ENCODE data around the gene ABHD14A. TPM values are rescaled to one million over a fixed set of nuclear protein-coding genes. Genes with fewer than 3 reads are reported as not detected.

Gene ABHD14A
- total and polyA plus RNA-seq, 9 donors = 5.1 to 36.1 (median 27.4) TPM

DNA sequence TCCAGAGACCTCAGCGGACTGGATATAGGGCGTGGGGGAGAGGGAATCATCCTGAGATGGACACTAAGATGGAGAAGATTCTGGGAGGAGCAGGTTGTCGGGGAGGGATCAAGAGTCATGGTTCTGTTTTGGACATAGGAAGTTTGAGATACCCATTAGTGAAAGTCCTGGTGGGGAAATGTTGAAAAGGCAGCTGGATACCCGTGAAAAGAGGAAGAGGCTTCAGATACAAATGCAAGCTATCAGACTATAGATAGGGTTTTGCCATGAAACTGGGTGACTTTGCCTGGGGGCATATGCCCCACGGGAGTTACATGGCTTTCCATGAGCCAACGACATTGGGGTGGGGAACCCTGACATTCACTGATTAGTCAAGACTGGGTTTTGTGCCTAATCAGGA lies 20.8 kb upstream of the ABHD14A start:
- Histone ChIP-seq H3K9me3 (no peaks in the 10 kb centered on the region), H3K4me3 (no peak overlapping the region), H3K27me3 (no peaks in the 10 kb centered on the region), H3K4me1 (ENCODE audit: insufficient read depth) (peaks cover 4% of the 10 kb centered on the region), H3K27ac (no peak overlapping the region), H3K36me3 (no peaks in the 10 kb centered on the region)
- no peak for TF ChIP-seq CTCF (IDR thresholded peaks at IDR 0.05)
- no peak for TF ChIP-seq POLR2A (IDR thresholded peaks at IDR 0.05)
- TF ChIP-seq EP300 (IDR thresholded peaks at IDR 0.05) = no peak
- no peak for DNase-seq
- intact Hi-C loops (cut with DNase I) = no loop called here
- WGBS, 3 donors = 74 to 82% (median 80%) methylated on average over 6 of the region's 6 CpGs

GRCh38 chr3:51954713-51955112 lies 20.2 kb upstream of the ABHD14A start:
- Histone ChIP-seq H3K27ac (no peak overlapping the region), H3K36me3 (no peaks in the 10 kb centered on the region), H3K9me3 (no peaks in the 10 kb centered on the region), H3K4me3 (no peak overlapping the region), H3K27me3 (no peaks in the 10 kb centered on the region), H3K4me1 (ENCODE audit: insufficient read depth) (peaks cover 4% of the 10 kb centered on the region)
- intact Hi-C loops (cut with DNase I) = no loop called here
- no peak for DNase-seq
- 79 to 87% (median 80%) methylated on average over 1 of the region's 1 CpG for WGBS, 3 donors
- no peak for TF ChIP-seq CTCF (IDR thresholded peaks at IDR 0.05)

GRCh38 chr3:51955175-51955892 lies 19.5 kb upstream of the ABHD14A start, which contains the start of gene GPR62:
Gene GPR62, plus strand, starts transcription at chr3:51955381. Its CDS starts 272 bp downstream, at chr3:51955653.
- intact Hi-C loops (cut with DNase I) = no loop called here
- peak within 1 kb of the TSS in 1 of 2 donors; percentile 86 for H3K27ac ChIP-seq
- 22 to 29% (median 28%) methylated on average over 31 to 33 of the region's 33 CpGs for WGBS, 3 donors
- peaks cover 4% of the 10 kb centered on the region for H3K4me1 ChIP-seq (ENCODE audit: insufficient read depth)
- peak within 1 kb of the TSS; percentile 39 for H3K4me3 ChIP-seq
- peak in 2 of 5 donors; percentile 18 to 43 for DNase-seq
- no peaks in the 10 kb centered on the region for H3K27me3 ChIP-seq
- H3K36me3 ChIP-seq = no peaks in the 10 kb centered on the region
- TF ChIP-seq CTCF (IDR thresholded peaks at IDR 0.05) (no peak), POLR2A (IDR thresholded peaks at IDR 0.05) (no peak), EP300 (IDR thresholded peaks at IDR 0.05) (no peak)
- H3K9me3 ChIP-seq = no peaks in the 10 kb centered on the region

- 4 to 9% (median 5%) methylated on average over 45 to 97 of the region's 97 CpGs for WGBS, 3 donors
- no peaks in the 10 kb centered on the region for H3K27me3 ChIP-seq
- H3K4me3 ChIP-seq = peak overlapping the region; percentile 39
- no peaks in the 10 kb centered on the region for H3K9me3 ChIP-seq
- peaks cover 4% of the 10 kb centered on the region for H3K4me1 ChIP-seq (ENCODE audit: insufficient read depth)
- TF ChIP-seq POLR2A (IDR thresholded peaks at IDR 0.05) (no peak), EP300 (IDR thresholded peaks at IDR 0.05) (no peak), CTCF (IDR thresholded peaks at IDR 0.05) (peak; percentile 21 to 78 (median 60))
- peak overlapping the region in 1 of 2 donors; percentile 86 for H3K27ac ChIP-seq
- DNase-seq = peak; percentile 71 to 84 (median 78)
- no peaks in the 10 kb centered on the region for H3K36me3 ChIP-seq
- intact Hi-C loops (cut with DNase I) = no loop called here
Measured at GRCh38 chr3:51955893-51956770, 18.7 kb upstream of the ABHD14A start.

All from ovary (tissue), 9 donors.